HG02840 (cell line): ENCODE data around the gene OTUD3.

Experiments used
- ATAC-seq: cut with Tn5 transposase; IDR thresholded peaks from one replicate; pipeline ENCODE4 v1.9.1; 2021; ENCODE audit warnings: mild to moderate bottlenecking, moderate library complexity, moderate number of reproducible peaks; ENCODE audit not compliant: unreplicated experiment, low FRiP score

Gene OTUD3

DNA sequence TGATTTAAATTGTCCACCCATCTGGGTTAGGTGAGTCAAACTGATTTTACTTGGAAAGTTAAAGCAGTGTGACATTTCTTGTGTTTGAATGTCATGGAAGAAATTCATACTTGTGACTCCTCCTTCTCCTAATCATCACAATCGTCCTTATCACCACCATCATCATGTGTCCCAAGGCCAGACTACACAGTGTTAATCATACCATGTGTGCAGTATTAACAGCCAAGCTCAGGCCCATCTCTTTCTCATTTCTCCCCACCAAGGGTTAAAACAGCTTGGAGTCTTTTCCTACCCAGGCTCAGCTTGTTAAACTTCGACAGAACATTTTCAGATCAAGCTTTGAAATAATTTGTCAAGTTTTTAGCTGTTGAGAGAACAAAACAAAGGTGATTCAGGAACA, 63.7 kb downstream of the OTUD3 start:
- ATAC-seq: no peak

DNA sequence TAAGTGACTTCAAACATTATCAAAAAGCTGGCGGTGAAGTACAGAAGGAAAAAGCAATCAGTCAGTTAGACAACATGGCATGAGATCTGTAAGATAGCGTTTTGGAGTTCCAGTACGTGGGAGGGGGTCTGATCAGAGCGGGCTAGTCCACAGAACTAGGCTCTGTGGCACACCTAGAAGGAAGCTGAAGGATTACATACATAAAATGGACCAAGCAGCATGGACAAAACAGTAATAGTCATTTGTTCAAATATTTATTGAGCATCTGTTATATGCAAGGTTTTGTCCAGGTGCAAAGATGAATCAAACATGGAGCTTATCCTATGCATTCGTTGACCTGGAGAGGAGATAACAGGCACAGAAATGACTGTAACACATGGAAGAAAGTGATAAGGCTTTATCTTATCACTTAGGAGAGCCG, 64.1 kb downstream of the OTUD3 start:
- ATAC-seq: no peak

DNA sequence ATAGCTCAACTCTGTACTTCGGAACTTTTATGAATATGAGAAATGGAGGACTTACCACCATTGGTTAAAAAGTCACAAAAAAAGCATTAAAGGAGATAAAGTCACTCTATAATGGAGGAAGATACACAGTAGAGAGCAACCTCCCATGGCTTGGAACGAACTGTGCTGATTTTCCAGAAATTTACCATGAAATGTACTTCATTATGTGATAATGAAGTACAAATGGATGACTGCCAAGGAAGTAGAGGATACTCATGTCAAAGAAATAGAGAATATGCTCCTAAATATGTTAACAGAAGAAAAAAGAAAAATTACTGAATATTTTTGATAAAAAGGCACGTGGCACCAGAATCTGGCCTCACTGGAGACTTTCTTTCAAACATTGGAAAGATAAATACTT, 64.8 kb downstream of the OTUD3 start:
- no peak for ATAC-seq

DNA sequence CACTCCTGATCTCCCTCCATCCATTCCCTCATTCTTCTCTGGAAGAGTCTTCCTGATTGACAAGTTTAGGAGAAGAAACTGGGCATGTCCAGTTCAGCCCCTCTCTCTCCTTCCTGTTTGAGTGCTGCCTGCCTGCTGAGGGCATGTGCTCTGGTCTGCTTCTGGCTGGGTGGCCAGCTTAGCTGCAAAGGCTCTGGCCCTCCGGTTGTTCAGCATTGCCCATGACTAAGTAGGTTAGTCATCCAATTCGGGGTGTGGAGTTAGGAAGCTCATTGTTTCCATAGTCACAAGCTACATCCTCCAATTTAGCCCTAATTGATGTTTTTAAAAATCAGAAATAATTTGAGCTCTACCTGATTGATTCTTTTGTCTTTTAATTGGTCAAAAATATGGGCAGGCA, 66.8 kb downstream of the OTUD3 start:
- ATAC-seq: no peak

DNA sequence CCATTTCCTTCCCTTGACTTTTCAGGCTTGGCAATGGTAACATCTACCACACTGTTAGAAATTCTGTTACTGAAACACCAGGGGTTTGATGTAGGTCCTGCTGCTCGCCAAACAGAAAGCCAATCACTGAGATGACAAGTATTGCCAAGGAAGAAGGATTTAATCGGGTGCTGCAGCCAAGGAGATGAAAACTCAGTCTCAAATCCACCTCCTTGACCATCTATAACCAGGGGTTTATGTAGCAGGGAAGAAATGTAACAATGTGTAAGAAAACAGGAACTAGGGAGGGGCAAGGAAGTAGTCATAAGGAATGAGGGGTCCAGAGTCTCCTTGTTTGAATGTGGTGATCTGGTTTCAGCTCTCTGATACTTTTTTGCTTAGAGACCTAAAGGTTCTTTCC, 71.9 kb downstream of the OTUD3 start:
- no peak for ATAC-seq

DNA sequence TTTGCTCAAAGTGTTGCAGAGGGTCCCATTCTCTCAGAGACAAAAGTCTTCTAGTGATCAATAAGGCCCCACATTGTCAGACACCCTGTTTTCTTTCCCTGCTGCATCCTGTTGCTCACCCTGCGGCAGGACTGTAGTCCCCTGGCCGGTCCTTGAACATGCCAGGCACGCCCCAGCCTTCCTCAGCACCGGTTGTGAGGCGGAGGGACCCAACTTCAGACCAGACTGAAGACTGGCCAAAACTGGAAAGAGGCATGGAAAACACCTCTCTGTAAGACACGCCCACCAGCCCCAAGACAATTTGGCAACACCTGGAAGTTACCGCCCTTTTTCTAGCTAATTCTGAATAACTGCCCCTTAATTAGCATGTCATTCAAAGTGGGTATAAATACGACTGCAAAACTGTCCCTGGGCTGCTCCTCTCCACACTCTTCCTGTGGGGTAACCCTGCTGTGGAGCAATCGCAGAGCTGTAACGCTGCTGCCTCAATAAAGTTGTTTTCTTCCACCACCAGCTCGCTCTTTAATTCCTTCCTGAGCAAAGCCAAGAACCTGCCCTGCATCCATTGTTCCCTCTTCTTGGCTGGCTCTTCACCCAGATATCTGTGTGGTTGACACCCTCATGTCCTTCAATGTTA, 73.5 kb downstream of the OTUD3 start:
- no peak for ATAC-seq

DNA sequence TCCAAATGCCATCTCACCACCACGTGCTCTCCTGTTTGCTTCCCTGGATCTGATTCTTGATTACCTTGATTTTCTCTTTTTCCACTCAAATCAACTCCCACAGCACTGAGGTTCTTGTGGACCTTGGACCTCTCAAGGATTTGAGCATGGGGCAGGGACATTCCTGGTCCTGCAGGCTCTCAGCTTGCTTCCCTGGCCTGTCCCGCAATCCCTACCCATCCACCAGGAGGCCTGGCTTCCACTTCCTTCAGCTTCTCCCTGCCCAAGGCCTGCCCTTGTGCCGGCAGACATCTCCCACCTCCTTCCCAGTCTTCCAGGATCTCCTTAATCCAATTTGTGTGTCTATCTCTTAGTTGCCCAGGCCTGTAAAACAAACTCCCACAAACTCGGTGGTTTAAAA, 75.6 kb downstream of the OTUD3 start:
- no peak for ATAC-seq

DNA sequence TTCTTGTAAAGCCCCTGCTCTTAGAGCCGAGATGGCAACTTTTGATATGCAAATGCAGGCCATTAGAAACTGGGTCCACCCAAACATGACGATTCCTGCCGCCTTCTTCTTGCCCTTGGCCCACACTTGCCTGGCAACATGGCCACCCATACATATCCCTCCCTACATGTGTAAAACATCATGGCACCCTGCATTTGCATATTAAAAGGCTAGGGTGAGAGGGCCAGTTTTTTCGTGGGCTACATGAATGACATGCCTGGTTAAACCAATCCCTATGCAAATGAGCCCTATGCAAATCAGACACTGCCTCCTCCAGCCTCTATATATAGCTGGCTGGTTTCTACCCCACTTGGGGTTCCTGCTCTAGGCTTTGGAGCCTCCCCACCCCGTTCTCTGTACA, 78.4 kb downstream of the OTUD3 start:
- no peak for ATAC-seq
